Progenitor cell of endocrine pancreas (in vitro differentiated cells): Measurements from ENCODE around the gene SKI. TPM values are rescaled to one million over a fixed set of nuclear protein-coding genes. Genes with fewer than 3 reads are reported as not detected.

ENCODE experiments used
- DNase-seq: peaks from one replicate; pipeline ENCODE4 v3.0.0; 2021; ENCODE audit warnings: low spot score; ENCODE audit not compliant: unreplicated experiment
- H3K27ac Mint-ChIP-seq: 2 replicates; pipeline ENCODE4 v1.8.0; 2021; ENCODE audit warnings: mild to moderate bottlenecking, moderate library complexity, mixed read lengths
- H3K27me3 Mint-ChIP-seq: 2 replicates; pipeline ENCODE4 v1.8.0; 2021; ENCODE audit warnings: mixed read lengths
- H3K36me3 Mint-ChIP-seq: 2 replicates; pipeline ENCODE4 v1.8.0; 2022; ENCODE audit warnings: mixed read lengths; ENCODE audit not compliant: insufficient read depth
- H3K4me1 Mint-ChIP-seq: 2 replicates; pipeline ENCODE4 v1.8.0; 2021; ENCODE audit warnings: low read depth, mixed read lengths
- H3K4me3 Mint-ChIP-seq: 2 replicates; pipeline ENCODE4 v1.8.0; 2021; ENCODE audit warnings: low read depth, mild to moderate bottlenecking, moderate library complexity, mixed read lengths
- H3K9me3 Mint-ChIP-seq: 2 replicates; pipeline ENCODE4 v1.8.0; 2021; ENCODE audit warnings: low read depth, mixed read lengths
- total RNA-seq: library from RNA; stranded (reverse); gene quantifications from 2 replicates; pipeline ENCODE4 v1.2.1, GENCODE V29; 2021
- TF ChIP-seq, protein P1 (sequence below): fragments of 200-600 bp; sonication (generic); IDR thresholded peaks from one replicate; pipeline ENCODE4 v1.5.0; 2021; ENCODE audit warnings: antibody characterized with exemption, mild to moderate bottlenecking; ENCODE audit not compliant: unreplicated experiment

Gene SKI
- total RNA-seq, 1 donor from 2014 or later, result 56.2 TPM

DNA sequence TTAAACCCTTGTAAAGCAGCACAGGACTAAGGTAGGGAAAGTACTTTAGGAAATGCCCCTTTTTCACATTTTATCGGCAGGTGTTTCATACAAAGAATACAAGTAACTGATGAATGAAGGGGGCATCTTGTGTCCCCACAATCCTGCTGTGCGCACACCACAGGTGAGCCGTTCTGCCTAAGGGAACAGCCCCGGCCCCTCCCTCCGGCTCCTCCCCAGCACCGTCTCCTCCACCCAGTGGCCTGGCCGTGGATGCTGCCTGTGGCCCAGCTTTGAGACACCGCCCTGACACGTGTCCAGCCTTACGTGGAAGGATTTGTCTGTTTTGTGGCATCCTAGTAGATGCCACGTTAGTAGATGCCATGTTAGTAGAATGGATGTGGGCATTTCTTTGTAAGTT is 46.4 kb upstream of the SKI start:
- no peak overlapping the region for H3K27ac Mint-ChIP-seq
- TF ChIP-seq, protein P1, sequence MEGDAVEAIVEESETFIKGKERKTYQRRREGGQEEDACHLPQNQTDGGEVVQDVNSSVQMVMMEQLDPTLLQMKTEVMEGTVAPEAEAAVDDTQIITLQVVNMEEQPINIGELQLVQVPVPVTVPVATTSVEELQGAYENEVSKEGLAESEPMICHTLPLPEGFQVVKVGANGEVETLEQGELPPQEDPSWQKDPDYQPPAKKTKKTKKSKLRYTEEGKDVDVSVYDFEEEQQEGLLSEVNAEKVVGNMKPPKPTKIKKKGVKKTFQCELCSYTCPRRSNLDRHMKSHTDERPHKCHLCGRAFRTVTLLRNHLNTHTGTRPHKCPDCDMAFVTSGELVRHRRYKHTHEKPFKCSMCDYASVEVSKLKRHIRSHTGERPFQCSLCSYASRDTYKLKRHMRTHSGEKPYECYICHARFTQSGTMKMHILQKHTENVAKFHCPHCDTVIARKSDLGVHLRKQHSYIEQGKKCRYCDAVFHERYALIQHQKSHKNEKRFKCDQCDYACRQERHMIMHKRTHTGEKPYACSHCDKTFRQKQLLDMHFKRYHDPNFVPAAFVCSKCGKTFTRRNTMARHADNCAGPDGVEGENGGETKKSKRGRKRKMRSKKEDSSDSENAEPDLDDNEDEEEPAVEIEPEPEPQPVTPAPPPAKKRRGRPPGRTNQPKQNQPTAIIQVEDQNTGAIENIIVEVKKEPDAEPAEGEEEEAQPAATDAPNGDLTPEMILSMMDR, result no peak
- peaks cover 12% of the 10 kb centered on the region for H3K36me3 Mint-ChIP-seq
- no peaks in the 10 kb centered on the region for H3K9me3 Mint-ChIP-seq
- H3K4me1 Mint-ChIP-seq, result no peaks in the 10 kb centered on the region
- no peaks in the 10 kb centered on the region for H3K27me3 Mint-ChIP-seq
- no peak for DNase-seq
- H3K4me3 Mint-ChIP-seq, result no peak overlapping the region

DNA sequence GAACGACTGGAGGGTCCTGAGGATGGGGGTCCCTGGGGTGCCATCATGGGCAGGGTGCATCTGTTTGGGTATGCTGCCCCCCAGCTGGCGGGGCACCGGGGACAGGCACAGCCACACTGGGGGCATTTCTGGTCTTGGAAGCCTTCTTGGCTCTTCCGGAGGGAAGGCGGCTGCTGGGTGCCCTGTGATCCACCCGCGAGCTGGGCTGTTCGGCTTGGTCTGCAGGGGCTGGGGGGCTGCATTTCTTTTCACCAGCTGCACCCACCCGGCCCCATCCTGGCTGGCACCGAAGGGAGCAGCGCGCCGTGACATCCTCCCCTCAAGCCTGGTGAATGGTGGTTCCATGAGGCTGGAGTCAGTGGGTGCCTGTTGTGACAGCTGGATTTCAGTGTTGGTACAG is 45.7 kb upstream of the SKI start:
- H3K27me3 Mint-ChIP-seq, result no peaks in the 10 kb centered on the region
- peaks cover 12% of the 10 kb centered on the region for H3K36me3 Mint-ChIP-seq
- H3K27ac Mint-ChIP-seq, result no peak overlapping the region
- TF ChIP-seq, protein P1, result no peak
- H3K4me1 Mint-ChIP-seq, result no peaks in the 10 kb centered on the region
- H3K4me3 Mint-ChIP-seq, result no peak overlapping the region
- no peak for DNase-seq
- no peaks in the 10 kb centered on the region for H3K9me3 Mint-ChIP-seq

DNA sequence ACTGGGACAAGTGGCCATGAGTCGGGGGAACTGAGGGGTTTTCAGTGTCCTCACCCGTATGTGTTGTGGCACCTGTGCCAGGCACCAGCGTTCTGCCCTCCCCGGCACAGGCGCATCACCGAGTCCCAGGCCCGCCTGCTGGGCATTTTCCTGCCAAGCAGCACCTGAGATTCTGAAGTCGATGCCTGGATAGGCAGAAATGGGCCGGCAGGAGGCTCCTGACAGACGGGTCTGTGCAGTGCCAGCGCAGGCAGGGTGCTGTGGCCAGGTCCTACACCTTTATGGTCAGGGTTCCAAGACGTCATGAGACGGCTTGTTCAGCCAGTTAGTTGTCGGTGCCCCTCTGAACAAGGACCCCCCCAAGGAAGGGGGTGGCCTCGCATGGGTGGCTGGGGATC is 44.2 kb upstream of the SKI start:
- no peak overlapping the region for H3K27ac Mint-ChIP-seq
- H3K27me3 Mint-ChIP-seq, result no peaks in the 10 kb centered on the region
- no peak overlapping the region for H3K4me3 Mint-ChIP-seq
- DNase-seq, result no peak
- TF ChIP-seq, protein P1, result no peak
- no peaks in the 10 kb centered on the region for H3K4me1 Mint-ChIP-seq
- no peaks in the 10 kb centered on the region for H3K9me3 Mint-ChIP-seq
- peaks cover 10% of the 10 kb centered on the region for H3K36me3 Mint-ChIP-seq

DNA sequence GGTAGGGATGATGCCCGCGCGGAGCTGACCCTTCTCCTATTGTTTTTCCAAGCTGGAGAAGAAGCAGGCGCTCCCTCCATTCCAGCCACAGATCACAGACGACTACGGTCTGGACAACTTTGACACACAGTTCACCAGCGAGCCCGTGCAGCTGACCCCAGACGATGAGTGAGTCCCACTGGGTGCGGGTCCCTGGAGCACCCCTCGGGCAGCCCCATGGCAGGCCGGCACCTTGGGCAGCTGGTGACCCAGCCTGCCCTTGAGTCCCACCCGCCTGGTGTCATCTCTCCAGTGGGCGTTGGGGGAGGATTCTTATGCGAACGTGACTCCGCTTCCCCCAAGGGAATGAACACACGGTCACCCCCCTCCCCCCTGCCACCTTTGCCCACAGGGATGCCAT is 43.6 kb upstream of the SKI start:
- H3K9me3 Mint-ChIP-seq, result no peaks in the 10 kb centered on the region
- no peak overlapping the region for H3K4me3 Mint-ChIP-seq
- peaks cover 10% of the 10 kb centered on the region for H3K36me3 Mint-ChIP-seq
- no peaks in the 10 kb centered on the region for H3K27me3 Mint-ChIP-seq
- no peak overlapping the region for H3K27ac Mint-ChIP-seq
- TF ChIP-seq, protein P1, result no peak
- no peak for DNase-seq
- H3K4me1 Mint-ChIP-seq, result peaks cover 2% of the 10 kb centered on the region

DNA sequence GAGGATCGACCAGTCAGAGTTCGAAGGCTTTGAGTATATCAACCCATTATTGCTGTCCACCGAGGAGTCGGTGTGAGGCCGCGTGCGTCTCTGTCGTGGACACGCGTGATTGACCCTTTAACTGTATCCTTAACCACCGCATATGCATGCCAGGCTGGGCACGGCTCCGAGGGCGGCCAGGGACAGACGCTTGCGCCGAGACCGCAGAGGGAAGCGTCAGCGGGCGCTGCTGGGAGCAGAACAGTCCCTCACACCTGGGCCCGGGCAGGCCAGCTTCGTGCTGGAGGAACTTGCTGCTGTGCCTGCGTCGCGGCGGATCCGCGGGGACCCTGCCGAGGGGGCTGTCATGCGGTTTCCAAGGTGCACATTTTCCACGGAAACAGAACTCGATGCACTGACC is 43.2 kb upstream of the SKI start:
- H3K4me1 Mint-ChIP-seq, result peaks cover 2% of the 10 kb centered on the region
- H3K27me3 Mint-ChIP-seq, result no peaks in the 10 kb centered on the region
- TF ChIP-seq, protein P1, result no peak
- H3K27ac Mint-ChIP-seq, result no peak overlapping the region
- H3K4me3 Mint-ChIP-seq, result no peak overlapping the region
- no peaks in the 10 kb centered on the region for H3K9me3 Mint-ChIP-seq
- DNase-seq, result no peak
- peaks cover 10% of the 10 kb centered on the region for H3K36me3 Mint-ChIP-seq
